HepG2 (cell line): ENCODE results near the gene ABHD13. TPM values are rescaled to one million over a fixed set of nuclear protein-coding genes. Genes with fewer than 3 reads are reported as not detected.
A peak's percentile ranks its signal among the peaks of the same experiment; 100 is the strongest.

Experiments
- ATAC-seq: fragments of 200-7000 bp; cut with Tn5 transposase; 3 replicates; pipeline ENCODE4 v1.9.1; 2020; ENCODE audit warnings: mild to moderate bottlenecking, moderate library complexity
- BruUV-seq: library from RNA; stranded (reverse); fragments of 400-500 nt; replicated peaks from 2 replicates; lab custom pipeline; 2021; lab: Mats Ljungman, UMichigan
- CTCF ChIA-PET: fragments of 300-600 bp; formaldehyde crosslinking; extraction: SDS; loops from one replicate; lab custom pipeline; 2021; ENCODE audit warnings: low total read pairs, inconsistent platforms, low intra/inter-chr PET ratio; lab: Yijun Ruan, JAX
- POLR2A ChIA-PET: fragments of 350-600 bp; sonication (Branson Sonifier 250); formaldehyde crosslinking; loops from one replicate; lab custom pipeline; 2020; ENCODE audit warnings: antibody characterized with exemption, inconsistent platforms; lab: Yijun Ruan, JAX
- DNase-seq: peaks from one replicate; pipeline ENCODE4 v3.0.0-alpha.2; 2015; ENCODE audit warnings: low spot score
- FAIRE-seq: peaks from 3 replicates; lab custom pipeline; 2011; peaks lifted over from hg19 to GRCh38; lab: Jason Lieb, UNC
- H2AFZ ChIP-seq: one replicate; pipeline ENCODE4 v1.6.1; 2011; ENCODE audit warnings: low read length, inconsistent platforms
- H3K27ac ChIP-seq: fragments of 300-600 bp; 3 replicates; pipeline ENCODE4 v1.8.0; 2011; ENCODE audit warnings: mixed run types, mild to moderate bottlenecking, mixed read lengths, low read length, inconsistent platforms; ENCODE audit not compliant: insufficient read depth; ENCODE audit errors: extremely low read length
- H3K27me3 ChIP-seq, 2 experiments: fragments of 200-600 bp in 1 of 2; 2 replicates in 1 of 2; 3 replicates in 1 of 2; pipeline versions ENCODE4 v1.6.0 to v1.8.0; 2011; ENCODE audit warnings: low read length in 2 of 2, mild to moderate bottlenecking in 2 of 2, moderate library complexity in 2 of 2, inconsistent platforms in 1 of 2; ENCODE audit not compliant: insufficient read depth in 2 of 2, control insufficient read depth in 1 of 2
- H3K36me3 ChIP-seq, 2 experiments: fragments of 200-600 bp in 1 of 2; replicated peaks in 1 of 2; 2 replicates in 1 of 2; 3 replicates in 1 of 2; pipeline versions ENCODE4 v1.5.1 to v1.8.0; 2011; ENCODE audit warnings: low read length in 2 of 2, inconsistent platforms in 1 of 2; ENCODE audit not compliant: insufficient read depth in 2 of 2, control insufficient read depth in 1 of 2
- H3K4me1 ChIP-seq: 2 replicates; pipeline ENCODE4 v1.5.1; 2012; ENCODE audit warnings: low read length, inconsistent platforms; ENCODE audit not compliant: insufficient read depth
- H3K4me2 ChIP-seq: 2 replicates; pipeline ENCODE4 v1.6.0; 2011; ENCODE audit warnings: low read depth, low read length, inconsistent platforms
- H3K4me3 ChIP-seq, 3 experiments: fragments of 200-600 bp in 1 of 3; sonication (generic), shearing (Covaris generic) in 1 of 3; replicated peaks in 1 of 3; 2 replicates each; pipeline ENCODE4 v1.5.1; 2011 to 2016; ENCODE audit warnings: low read length in 3 of 3, inconsistent platforms in 2 of 3, low read depth in 2 of 3, mild to moderate bottlenecking in 2 of 3, control low read depth in 1 of 3, mixed read lengths in 1 of 3; ENCODE audit not compliant: insufficient read depth in 1 of 3
- H3K79me2 ChIP-seq: one replicate; pipeline ENCODE4 v1.6.1; 2011; ENCODE audit warnings: low read length, inconsistent platforms; ENCODE audit not compliant: insufficient read depth
- H3K9ac ChIP-seq: 2 replicates; pipeline ENCODE4 v1.6.0; 2011; ENCODE audit warnings: mild to moderate bottlenecking, low read depth, low read length, inconsistent platforms; ENCODE audit not compliant: insufficient read depth
- H3K9me3 ChIP-seq: 2 replicates; pipeline ENCODE4 v1.5.1; 2012; ENCODE audit warnings: mild to moderate bottlenecking, low read length
- H4K20me1 ChIP-seq: 2 replicates; pipeline ENCODE4 v1.6.0; 2011; ENCODE audit warnings: inconsistent platforms, mild to moderate bottlenecking, low read length, moderate library complexity; ENCODE audit not compliant: insufficient read depth
- DNMT1 ChIP-seq: sonication (generic); formaldehyde crosslinking; IDR thresholded peaks from 2 replicates; pipeline ENCODE4 v1.5.1; 2020; ENCODE audit warnings: mild to moderate bottlenecking, missing genetic modification reagents
- DRAP1 ChIP-seq: IDR thresholded peaks from 2 replicates; pipeline ENCODE4 v1.6.1; 2016; ENCODE audit warnings: missing genetic modification reagents, missing compliant biosample characterization
- NR2C2 ChIP-seq: sonication (generic); formaldehyde crosslinking; IDR thresholded peaks from 2 replicates; pipeline ENCODE4 v1.4.0; 2020; ENCODE audit warnings: missing genetic modification reagents, mild to moderate bottlenecking, moderate library complexity, borderline replicate concordance
- ZFY ChIP-seq: sonication (generic); formaldehyde crosslinking; IDR thresholded peaks from 2 replicates; pipeline ENCODE4 v1.4.0; 2020; ENCODE audit warnings: missing genetic modification reagents
- ZNF333 ChIP-seq: sonication (generic); formaldehyde crosslinking; IDR thresholded peaks from 2 replicates; pipeline ENCODE4 v1.4.0; 2020; ENCODE audit warnings: mild to moderate bottlenecking, missing genetic modification reagents, borderline replicate concordance
- ZNF451 ChIP-seq: sonication (generic); formaldehyde crosslinking; IDR thresholded peaks from 2 replicates; pipeline ENCODE4 v1.5.0; 2020; ENCODE audit warnings: mild to moderate bottlenecking, missing genetic modification reagents
- ZNF460 ChIP-seq: sonication (generic); formaldehyde crosslinking; IDR thresholded peaks from 2 replicates; pipeline ENCODE4 v1.5.1; 2020; ENCODE audit warnings: missing genetic modification reagents, mild to moderate bottlenecking, borderline replicate concordance
- ZNF704 ChIP-seq: sonication (generic); formaldehyde crosslinking; IDR thresholded peaks from 2 replicates; pipeline ENCODE4 v1.8.1; 2023; ENCODE audit warnings: mild to moderate bottlenecking, inconsistent platforms, moderate library complexity, missing genetic modification reagents, borderline replicate concordance
- WGBS: methylation state at CpG from one replicate; pipeline ENCODE4 v1.1.6; 2017; ENCODE audit warnings: low lambda C conversion rate; 5-methylcytosine and 5-hydroxymethylcytosine counted together
- in situ Hi-C: cut with HindIII; loops from 2 replicates; pipeline ENCODE4 v1.10.0; 2017; ENCODE audit warnings: low pct_unique_long_range_greater_than_20kb; ENCODE audit not compliant: extremely low pct_ligation_motif_present
- intact Hi-C: fragments of 100-400 bp; cut with micrococcal nuclease; formaldehyde crosslinking; loops from one replicate; pipeline ENCODE4 v1.10.0; 2022; ENCODE audit not compliant: unreplicated experiment
- polyA plus RNA-seq, 8 experiments: library from polyadenylated mRNA; depleted of rRNA in 3 of 8; stranded (reverse) in 7 of 8; unstranded in 1 of 8; fragments of >200 nt; fragmentation: Illumina TruSeq in 4 of 8; extraction: Trizol in 4 of 8; gene quantifications; 2 replicates each; pipeline versions ENCODE4 v1.2.1 to v1.2.3, GENCODE V29; 2011 to 2016; ENCODE audit warnings: low read depth in 4 of 8, missing spikeins in 1 of 8, mixed read lengths in 1 of 8; ENCODE audit not compliant: insufficient read depth in 1 of 8
- total RNA-seq, 5 experiments: library from RNA; depleted of rRNA; stranded (reverse); fragments of >200 nt; fragmentation: Illumina TruSeq; extraction: Trizol; gene quantifications; 2 replicates each; pipeline ENCODE4 v1.2.3, GENCODE V29; 2016; ENCODE audit warnings: low read depth in 1 of 5
- TF ChIP-seq, protein P1 (sequence below): sonication (generic); formaldehyde crosslinking; IDR thresholded peaks from 2 replicates; pipeline ENCODE4 v1.8.1; 2022; ENCODE audit warnings: mild to moderate bottlenecking, missing genetic modification reagents
- TF ChIP-seq, protein P2 (sequence below): fragments of 450-650 bp; IDR thresholded peaks from 2 replicates; pipeline ENCODE4 v1.6.1; 2017

ABHD13 gene
- total and polyA plus RNA-seq, 2 of the 13 experiments (the other 11 are each of a cell fraction or from before 2014, with no cell fraction given): 4.3 to 6.2 TPM

- TF ChIP-seq, protein P1, sequence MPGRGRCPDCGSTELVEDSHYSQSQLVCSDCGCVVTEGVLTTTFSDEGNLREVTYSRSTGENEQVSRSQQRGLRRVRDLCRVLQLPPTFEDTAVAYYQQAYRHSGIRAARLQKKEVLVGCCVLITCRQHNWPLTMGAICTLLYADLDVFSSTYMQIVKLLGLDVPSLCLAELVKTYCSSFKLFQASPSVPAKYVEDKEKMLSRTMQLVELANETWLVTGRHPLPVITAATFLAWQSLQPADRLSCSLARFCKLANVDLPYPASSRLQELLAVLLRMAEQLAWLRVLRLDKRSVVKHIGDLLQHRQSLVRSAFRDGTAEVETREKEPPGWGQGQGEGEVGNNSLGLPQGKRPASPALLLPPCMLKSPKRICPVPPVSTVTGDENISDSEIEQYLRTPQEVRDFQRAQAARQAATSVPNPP (CRISPR knock-in tag): no peak; the same call in 1 of the 2 replicates
- peak; percentile 84; the same call in 1 of the 2 replicates for TF ChIP-seq ZNF333 (CRISPR knock-in tag)
- no peak for TF ChIP-seq ZNF704
- peak; percentile 52; the same call in 1 of the 2 replicates for TF ChIP-seq DRAP1 (CRISPR knock-in tag)
- TF ChIP-seq ZNF460 (CRISPR knock-in tag): no peak
Measured at GRCh38 chr13:108218044-108218974, at the start of gene ABHD13 (continued).

- Histone ChIP-seq H3K79me2 (no peaks in the 10 kb centered on the region), H3K27me3 (no peaks in the 10 kb centered on the region), H3K36me3 (no peaks in the 10 kb centered on the region), H3K9ac (no peak overlapping the region), H3K4me2 (no peak overlapping the region), H3K4me1 (no peaks in the 10 kb centered on the region), H4K20me1 (no peaks in the 10 kb centered on the region), H3K4me3 (no peak overlapping the region), H2AFZ (no peak overlapping the region), H3K27ac (no peak overlapping the region), H3K9me3 (no peaks in the 10 kb centered on the region)
- WGBS: 0% methylated on average over 1 of the region's 3 CpGs
- in situ Hi-C loops (no loop called here), intact Hi-C loops (no loop called here)
- POLR2A ChIA-PET: no interaction called here
- TF ChIP-seq NR2C2 (CRISPR knock-in tag) (no peak), DNMT1 (CRISPR knock-in tag) (no peak), ZFY (CRISPR knock-in tag) (no peak), ZNF451 (CRISPR knock-in tag) (no peak)
- TF ChIP-seq, protein P2, sequence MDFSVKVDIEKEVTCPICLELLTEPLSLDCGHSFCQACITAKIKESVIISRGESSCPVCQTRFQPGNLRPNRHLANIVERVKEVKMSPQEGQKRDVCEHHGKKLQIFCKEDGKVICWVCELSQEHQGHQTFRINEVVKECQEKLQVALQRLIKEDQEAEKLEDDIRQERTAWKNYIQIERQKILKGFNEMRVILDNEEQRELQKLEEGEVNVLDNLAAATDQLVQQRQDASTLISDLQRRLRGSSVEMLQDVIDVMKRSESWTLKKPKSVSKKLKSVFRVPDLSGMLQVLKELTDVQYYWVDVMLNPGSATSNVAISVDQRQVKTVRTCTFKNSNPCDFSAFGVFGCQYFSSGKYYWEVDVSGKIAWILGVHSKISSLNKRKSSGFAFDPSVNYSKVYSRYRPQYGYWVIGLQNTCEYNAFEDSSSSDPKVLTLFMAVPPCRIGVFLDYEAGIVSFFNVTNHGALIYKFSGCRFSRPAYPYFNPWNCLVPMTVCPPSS: no peak
- no peak for FAIRE-seq
- no peak for ATAC-seq
- BruUV-seq: no TSS peak
- CTCF ChIA-PET: no interaction called here
- DNase-seq: no peak
Measured at GRCh38 chr13:108168929-108169328, 49.3 kb upstream of the ABHD13 start.
